Measurements from ENCODE around the gene CD84.
"Not testable (repeated sequence)": the region's sequence is repeated elsewhere in the genome, so short reads cannot be mapped to it uniquely, and the experiment has no call there.

The CD84 gene

DNA sequence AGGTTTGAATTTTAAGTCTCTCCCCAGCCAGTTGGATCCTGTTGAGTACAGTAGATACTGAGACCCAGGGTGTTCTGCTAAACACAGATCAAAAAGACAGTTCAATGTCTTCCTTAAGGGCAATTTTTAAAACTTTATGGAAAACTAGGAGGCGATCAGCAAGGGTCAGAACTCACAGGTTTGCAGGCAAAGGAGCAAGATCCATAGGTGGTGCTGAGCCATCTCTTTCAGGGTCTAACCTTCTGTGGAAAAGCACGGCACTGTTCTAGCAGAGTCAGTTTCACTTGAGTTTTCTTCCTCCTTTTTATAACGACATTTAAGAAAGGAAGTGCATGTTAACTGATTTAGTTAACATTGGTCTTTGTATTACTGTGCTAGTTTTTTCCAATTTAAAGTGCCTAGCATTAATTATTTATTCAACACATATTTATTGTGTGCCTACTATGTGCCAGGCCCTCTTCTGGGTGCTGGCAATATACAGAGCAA is at the start of gene CD84:
Gene CD84, minus strand, starts transcription at position 281 of the 486 bp plus-strand sequence. Its CDS starts 59 bp downstream, at position 222.
- no peak for DNase-seq (ENCODE audit: low spot score)
- TF ChIP-seq CTCF (IDR thresholded peaks at IDR 0.05; ENCODE audit: borderline replicate concordance, control extremely low read depth, extremely low read depth, insufficient read depth, missing control alignments), result no peak
- in situ Hi-C loops (cut with MboI; ENCODE audit: low sequenced_read_pairs, unreplicated experiment), result no loop called here

DNA sequence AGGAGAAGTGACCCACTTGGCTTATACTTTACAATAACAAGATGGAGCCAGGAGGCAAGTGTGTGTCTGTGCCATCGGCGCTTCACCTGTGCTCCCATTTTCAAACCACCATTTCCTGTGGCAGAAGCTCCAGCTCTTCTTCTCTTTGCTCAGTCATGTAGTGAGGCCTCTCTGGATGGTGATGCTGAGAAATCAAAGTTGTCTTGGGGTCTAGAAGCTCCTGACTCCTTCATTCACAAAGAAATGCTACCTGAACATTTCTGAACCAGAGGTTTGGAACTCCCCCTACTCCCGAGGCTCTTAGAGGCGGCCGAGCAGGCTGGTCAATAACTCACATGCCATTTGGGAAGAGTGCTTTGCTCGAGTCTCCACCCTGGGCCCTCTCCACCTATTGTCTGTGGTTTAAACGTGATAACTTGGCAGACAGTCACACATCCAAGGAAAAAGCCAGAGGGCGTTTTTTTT is 49.5 kb upstream of the CD84 start:
- no peak for DNase-seq (ENCODE audit: low spot score)
- TF ChIP-seq CTCF (IDR thresholded peaks at IDR 0.05; ENCODE audit: borderline replicate concordance, control extremely low read depth, extremely low read depth, insufficient read depth, missing control alignments), result no peak
- in situ Hi-C loops (cut with MboI; ENCODE audit: low sequenced_read_pairs, unreplicated experiment), result no loop called here

GRCh38 chr1:160627677-160628289 is 48.5 kb upstream of the CD84 start:
- in situ Hi-C loops (cut with MboI; ENCODE audit: low sequenced_read_pairs, unreplicated experiment), result not testable (repeated sequence)

GRCh38 chr1:160626509-160627342 is 47.4 kb upstream of the CD84 start:
- TF ChIP-seq CTCF (IDR thresholded peaks at IDR 0.05; ENCODE audit: borderline replicate concordance, control extremely low read depth, extremely low read depth, insufficient read depth, missing control alignments), result no peak
- no peak for DNase-seq (ENCODE audit: low spot score)
- in situ Hi-C loops (cut with MboI; ENCODE audit: low sequenced_read_pairs, unreplicated experiment), result no loop called here

More at GRCh38 chr1:160627677-160628289, 48.5 kb upstream of the CD84 start:
- DNase-seq (ENCODE audit: low spot score), result not testable (repeated sequence)

DNA sequence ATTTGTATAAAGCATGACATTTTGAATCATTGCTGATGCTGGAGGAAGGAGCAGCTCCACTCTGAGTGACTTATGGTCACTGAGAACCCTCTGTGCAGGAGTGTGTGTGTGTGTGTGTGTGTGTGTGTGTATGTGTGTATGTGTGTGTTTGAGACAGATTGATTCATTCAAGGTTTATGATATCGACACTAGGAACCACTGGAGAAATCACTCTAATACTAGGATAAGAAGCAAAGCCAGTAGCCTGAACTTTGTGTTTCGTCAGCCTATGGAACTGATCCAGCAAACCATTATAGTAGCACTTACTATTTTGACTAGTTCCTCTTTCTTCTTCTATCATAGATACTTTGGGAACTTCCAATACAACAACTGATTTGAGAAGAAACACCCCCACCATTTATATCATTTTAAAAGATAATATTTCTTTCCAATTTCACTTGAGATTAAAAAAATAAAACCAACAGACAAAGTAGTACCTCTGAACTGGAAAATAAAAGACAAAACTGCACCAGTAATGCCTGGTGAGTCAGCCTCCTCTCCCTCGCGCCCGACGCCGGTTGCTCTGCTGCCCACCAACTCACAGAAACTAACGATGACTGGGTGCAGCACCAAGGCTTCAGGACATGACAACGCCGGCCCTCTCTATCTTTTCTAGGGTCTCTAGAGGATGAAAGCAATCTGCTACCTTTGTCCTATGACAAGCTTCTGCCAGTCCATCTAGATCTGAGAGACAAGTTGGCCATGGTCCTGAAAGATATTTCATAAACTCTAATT is 46.6 kb upstream of the CD84 start:
- DNase-seq (ENCODE audit: low spot score), result no peak
- TF ChIP-seq CTCF (IDR thresholded peaks at IDR 0.05; ENCODE audit: borderline replicate concordance, control extremely low read depth, extremely low read depth, insufficient read depth, missing control alignments), result no peak
- in situ Hi-C loops (cut with MboI; ENCODE audit: low sequenced_read_pairs, unreplicated experiment), result no loop called here

DNA sequence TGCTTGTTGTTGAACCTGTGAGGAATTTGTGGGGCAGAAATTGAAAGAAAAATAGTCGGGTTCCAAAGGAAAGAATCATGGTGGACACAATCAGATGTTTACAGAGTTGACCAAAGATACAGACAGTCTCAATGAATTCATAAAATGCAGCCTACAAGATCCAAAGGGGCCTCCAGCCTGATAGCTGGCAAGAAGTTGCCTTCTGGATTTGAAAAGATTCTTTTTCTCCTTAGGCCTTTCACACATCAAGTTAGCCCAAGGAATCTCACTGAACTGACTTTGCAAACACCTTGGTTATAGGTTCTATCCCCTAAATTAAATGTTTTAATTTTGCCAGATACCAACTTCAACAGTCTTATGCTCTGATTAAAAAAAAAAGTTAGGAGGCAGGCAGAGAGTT is 46.0 kb upstream of the CD84 start:
- DNase-seq (ENCODE audit: low spot score), result no peak
- in situ Hi-C loops (cut with MboI; ENCODE audit: low sequenced_read_pairs, unreplicated experiment), result no loop called here
- no peak for TF ChIP-seq CTCF (IDR thresholded peaks at IDR 0.05; ENCODE audit: borderline replicate concordance, control extremely low read depth, extremely low read depth, insufficient read depth, missing control alignments)
